ENCODE measurements around the gene IL17RA.
"Not testable (repeated sequence)": the region's sequence is repeated elsewhere in the genome, so short reads cannot be mapped to it uniquely, and the experiment has no call there.

The IL17RA gene

GRCh38 chr22:17084554-17085276, at the start of gene IL17RA:
Gene IL17RA, plus strand, starts transcription at chr22:17085000. Its CDS starts 92 bp downstream, at chr22:17085092.
- DNase-seq: peak; percentile 96

GRCh38 chr22:17035246-17035645, 49.6 kb upstream of the IL17RA start:
- no peak for DNase-seq

- DNase-seq: not testable (repeated sequence)
Observed at GRCh38 chr22:17035976-17036841, 48.6 kb upstream of the IL17RA start.

GRCh38 chr22:17036842-17037711, 47.7 kb upstream of the IL17RA start:
- DNase-seq: not testable (repeated sequence)

GRCh38 chr22:17043521-17043920, 41.3 kb upstream of the IL17RA start:
- DNase-seq: no peak

- DNase-seq: peak; percentile 14
Observed at GRCh38 chr22:17046566-17047348, 38.0 kb upstream of the IL17RA start.

GRCh38 chr22:17047656-17048055, 37.1 kb upstream of the IL17RA start:
- peak; percentile 45 for DNase-seq

- DNase-seq: no peak
Observed at GRCh38 chr22:17056058-17056457, 28.7 kb upstream of the IL17RA start.

GRCh38 chr22:17056807-17057206, 28.0 kb upstream of the IL17RA start:
- no peak for DNase-seq

- peak; percentile 71 for DNase-seq
Observed at GRCh38 chr22:17057959-17058814, 26.6 kb upstream of the IL17RA start.

- peak; percentile 5 for DNase-seq
Observed at GRCh38 chr22:17060126-17060525, 24.7 kb upstream of the IL17RA start.

GRCh38 chr22:17063411-17064106, 21.2 kb upstream of the IL17RA start:
- DNase-seq: no peak

GRCh38 chr22:17064498-17065100, 20.2 kb upstream of the IL17RA start:
- no peak for DNase-seq

GRCh38 chr22:17065433-17065832, 19.4 kb upstream of the IL17RA start:
- no peak for DNase-seq

GRCh38 chr22:17072877-17073276, 11.9 kb upstream of the IL17RA start:
- DNase-seq: no peak

GRCh38 chr22:17074648-17075002, 10.2 kb upstream of the IL17RA start:
- no peak for DNase-seq

- DNase-seq: no peak
Observed at GRCh38 chr22:17077255-17077654, 7.5 kb upstream of the IL17RA start.

- DNase-seq: no peak
Observed at GRCh38 chr22:17079572-17079971, 5.2 kb upstream of the IL17RA start.

GRCh38 chr22:17083255-17083654, 1.5 kb upstream of the IL17RA start:
- no peak for DNase-seq

GRCh38 chr22:17083811-17084441, 874 bp upstream of the IL17RA start:
- no peak for DNase-seq
